HG03045 (cell line): ENCODE results near the gene KIF3C.
"Not testable (repeated sequence)": the region's sequence is repeated elsewhere in the genome, so short reads cannot be mapped to it uniquely, and the experiment has no call there.

Experiments
- ATAC-seq: cut with Tn5 transposase; IDR thresholded peaks from one replicate; pipeline ENCODE4 v1.9.1; 2021; ENCODE audit warnings: mild to moderate bottlenecking, moderate library complexity; ENCODE audit not compliant: unreplicated experiment

Gene KIF3C

GRCh38 chr2:25982273-25982967, at the start of gene KIF3C:
Gene KIF3C (minus strand): TSS chr2:25982497. CDS start chr2:25981917, 580 bp downstream.
- ATAC-seq = peak; percentile 70

- ATAC-seq = not testable (repeated sequence)
These were observed 45.8 kb upstream of the KIF3C start for GRCh38 chr2:26028083-26028482.

- ATAC-seq = no peak
These were observed 43.2 kb upstream of the KIF3C start for GRCh38 chr2:26025509-26025908.

- ATAC-seq = no peak
These were observed 42.0 kb upstream of the KIF3C start for GRCh38 chr2:26024260-26024659.

GRCh38 chr2:26020231-26020640, 37.9 kb upstream of the KIF3C start:
- ATAC-seq = no peak

- no peak for ATAC-seq
These were observed 36.1 kb upstream of the KIF3C start for GRCh38 chr2:26018184-26019055.

- no peak for ATAC-seq
These were observed 35.3 kb upstream of the KIF3C start for GRCh38 chr2:26017464-26018183.

GRCh38 chr2:26016706-26017045, 34.4 kb upstream of the KIF3C start:
- ATAC-seq = not testable (repeated sequence)

- ATAC-seq = no peak
These were observed 33.9 kb upstream of the KIF3C start for GRCh38 chr2:26016012-26016705.

- no peak for ATAC-seq
These were observed 31.4 kb upstream of the KIF3C start for GRCh38 chr2:26013668-26014067.

GRCh38 chr2:26011990-26012856, 29.9 kb upstream of the KIF3C start:
- no peak for ATAC-seq

- ATAC-seq = no peak
These were observed 29.3 kb upstream of the KIF3C start for GRCh38 chr2:26011609-26011989.

- ATAC-seq = no peak
These were observed 28.6 kb upstream of the KIF3C start for GRCh38 chr2:26010943-26011342.

GRCh38 chr2:26009567-26009963, 27.3 kb upstream of the KIF3C start:
- no peak for ATAC-seq

- no peak for ATAC-seq
These were observed 26.7 kb upstream of the KIF3C start for GRCh38 chr2:26008851-26009566.

- ATAC-seq = no peak
These were observed 25.8 kb upstream of the KIF3C start for GRCh38 chr2:26008095-26008494.

- no peak for ATAC-seq
These were observed 20.5 kb upstream of the KIF3C start for GRCh38 chr2:26002632-26003310.

- ATAC-seq = no peak
These were observed 19.6 kb upstream of the KIF3C start for GRCh38 chr2:26001743-26002351.
